Panc1 (cell line): ENCODE data around the gene EMSY. TPM values are rescaled to one million over a fixed set of nuclear protein-coding genes. Genes with fewer than 3 reads are reported as not detected.

Experiments used
- ATAC-seq: fragments of 200-7000 bp; cut with Tn5 transposase; 2 replicates; pipeline ENCODE4 v1.9.1; 2020; ENCODE audit warnings: mild to moderate bottlenecking, moderate library complexity
- BruUV-seq: library from RNA; stranded (reverse); fragments of 400-500 nt; replicated peaks from 2 replicates; lab custom pipeline; 2021; lab: Mats Ljungman, UMichigan
- CTCF ChIA-PET: fragments of 300-600 bp; sonication (Branson Sonifier 250); formaldehyde crosslinking; loops from one replicate; lab custom pipeline; 2022; ENCODE audit warnings: antibody characterized with exemption; lab: Charles Lee
- POLR2A ChIA-PET: fragments of 300-600 bp; sonication (Branson Sonifier 250); formaldehyde crosslinking; loops from one replicate; lab custom pipeline; 2022; ENCODE audit warnings: antibody characterized with exemption; lab: Charles Lee
- DNase-seq: peaks from one replicate; pipeline ENCODE4 v3.0.0-alpha.2; 2010; ENCODE audit warnings: low read depth, low spot score
- H3K27ac ChIP-seq: 2 replicates; pipeline ENCODE4 v1.5.1; 2011; ENCODE audit warnings: mild to moderate bottlenecking, low read length, inconsistent platforms
- H3K27me3 ChIP-seq: fragments of 200-500 bp; sonication (Bioruptor generic); 2 replicates; pipeline ENCODE4 v1.6.0; 2014; ENCODE audit warnings: low read length, inconsistent platforms; ENCODE audit not compliant: control insufficient read depth, insufficient read depth
- H3K36me3 ChIP-seq: fragments of 200-500 bp; sonication (Bioruptor generic); 2 replicates; pipeline ENCODE4 v1.5.1; 2014; ENCODE audit warnings: inconsistent platforms, mild to moderate bottlenecking, low read length, moderate library complexity; ENCODE audit not compliant: control insufficient read depth, insufficient read depth
- H3K4me1 ChIP-seq: 2 replicates; pipeline ENCODE4 v1.5.1; 2011; ENCODE audit warnings: inconsistent platforms, mild to moderate bottlenecking, low read length, moderate library complexity; ENCODE audit not compliant: control insufficient read depth, insufficient read depth
- H3K4me3 ChIP-seq, 2 experiments: 2 replicates each; pipeline ENCODE4 v1.5.1; 2011 to 2012; ENCODE audit warnings: low read depth in 2 of 2, low read length in 2 of 2, mild to moderate bottlenecking in 2 of 2, inconsistent platforms in 1 of 2, moderate library complexity in 1 of 2
- H3K9me3 ChIP-seq: fragments of 200-500 bp; sonication (Bioruptor generic); 2 replicates; pipeline ENCODE4 v1.5.1; 2014; ENCODE audit warnings: low read depth, mild to moderate bottlenecking, inconsistent platforms, low read length, moderate library complexity; ENCODE audit not compliant: control insufficient read depth, insufficient read depth
- CTCF ChIP-seq: fragments of 450-650 bp; IDR thresholded peaks from 2 replicates; pipeline ENCODE4 v1.5.1; 2017; ENCODE audit warnings: mild to moderate bottlenecking
- POLR2AphosphoS5 ChIP-seq: IDR thresholded peaks from 2 replicates; pipeline ENCODE4 v1.6.1; 2012; ENCODE audit warnings: mild to moderate bottlenecking, low read depth, low read length, moderate library complexity
- REST ChIP-seq, 2 experiments: IDR thresholded peaks; 2 replicates each; pipeline ENCODE4 v1.6.1; 2011 to 2012; ENCODE audit warnings: low read depth in 2 of 2, control low read depth in 1 of 2, low read length in 1 of 2, mild to moderate bottlenecking in 1 of 2, moderate library complexity in 1 of 2; ENCODE audit not compliant: insufficient read depth in 1 of 2
- SIN3A ChIP-seq: IDR thresholded peaks from 2 replicates; pipeline ENCODE4 v1.6.1; 2012; ENCODE audit warnings: low read depth, mild to moderate bottlenecking, low read length, moderate library complexity, borderline replicate concordance; ENCODE audit not compliant: insufficient read depth
- TCF7L2 ChIP-seq: IDR thresholded peaks from 2 replicates; pipeline ENCODE4 v1.6.1; 2011; ENCODE audit warnings: mild to moderate bottlenecking, low read depth, low read length, inconsistent platforms
- in situ Hi-C: cut with HindIII; loops from 2 replicates; pipeline ENCODE4 v1.10.0; 2016; ENCODE audit warnings: low sequenced_read_pairs, low pct_unique_long_range_greater_than_20kb
- intact Hi-C: fragments of 100-400 bp; cut with micrococcal nuclease; formaldehyde crosslinking; loops from one replicate; pipeline ENCODE4 v1.10.0; 2022; ENCODE audit not compliant: unreplicated experiment
- total RNA-seq: library from RNA; stranded (reverse); gene quantifications from one replicate; pipeline ENCODE4 v1.2.1, GENCODE V29; 2021; ENCODE audit not compliant: unreplicated experiment

The EMSY gene
- total RNA-seq, 1 experiment from 2014 or later, result 26.4 TPM

- H3K27ac ChIP-seq, result no peak overlapping the region
- DNase-seq (no peak), ATAC-seq (0 out of 2 replicates have a peak, but pooled peaks have one; percentile 37)
- H3K27me3 ChIP-seq, result no peaks in the 10 kb centered on the region
- in situ Hi-C loops, result no loop called here
- CTCF ChIA-PET, result no interaction called here
- POLR2A ChIA-PET, result no interaction called here
- no TSS peak for BruUV-seq
- H3K9me3 ChIP-seq, result no peaks in the 10 kb centered on the region
- intact Hi-C loops, result no loop called here
- TF ChIP-seq POLR2AphosphoS5 (no peak), REST (IDR thresholded peaks at IDR 0.05; ENCODE audit: insufficient read depth in 1 of 2, low read depth in 2 of 2, low read length in 1 of 2) (no peak)
- no peak overlapping the region for H3K4me3 ChIP-seq
- H3K36me3 ChIP-seq, result no peaks in the 10 kb centered on the region
- H3K4me1 ChIP-seq, result no peaks in the 10 kb centered on the region; the same call in 1 of the 2 replicates
These were observed 151.8 kb downstream of the EMSY start for GRCh38 chr11:76596652-76597051.

GRCh38 chr11:76597533-76598425, 153.0 kb downstream of the EMSY start:
- H3K36me3 ChIP-seq, result no peaks in the 10 kb centered on the region
- ChIA-PET CTCF (interaction anchor here (0.6 to 1.9 kb wide), 5 partner anchors 43 to 439 kb away, joined by 4 to 10 read pairs (median 6); no protein-coding TSS in a partner anchor), POLR2A (no interaction called here)
- in situ Hi-C loops, result no loop called here
- BruUV-seq, result no TSS peak
- intact Hi-C loops, result loop anchor here (1.0 kb wide), 1 partner anchor 82 kb away; no protein-coding TSS in a partner anchor
- TF ChIP-seq CTCF, result no peak
- no peak for TF ChIP-seq POLR2AphosphoS5
- TF ChIP-seq REST (IDR thresholded peaks at IDR 0.05; ENCODE audit: insufficient read depth in 1 of 2, low read depth in 2 of 2, low read length in 1 of 2), result no peak
- no peak for TF ChIP-seq TCF7L2
- TF ChIP-seq SIN3A, result no peak
- no peaks in the 10 kb centered on the region; the same call in 1 of the 2 replicates for H3K4me1 ChIP-seq
- H3K27ac ChIP-seq, result no peak overlapping the region
- no peak overlapping the region for H3K4me3 ChIP-seq
- no peak for DNase-seq
- H3K27me3 ChIP-seq, result no peaks in the 10 kb centered on the region
- no peaks in the 10 kb centered on the region for H3K9me3 ChIP-seq
- ATAC-seq, result no peak
